Testis (tissue), 3 donors: Measurements from ENCODE around the gene PLXDC1. TPM values are rescaled to one million over a fixed set of nuclear protein-coding genes. Genes with fewer than 3 reads are reported as not detected.

Experiments
- DNase-seq: peaks from one replicate; pipeline ENCODE4 v3.0.0-alpha.2; 2019
- H3K27ac ChIP-seq, 2 donors: fragments of 200-600 bp; sonication (generic); one replicate each; pipeline ENCODE4 v1.5.1; 2019
- H3K27me3 ChIP-seq: fragments of 200-600 bp; sonication (generic); one replicate; pipeline ENCODE4 v1.5.1; 2019
- H3K36me3 ChIP-seq: fragments of 200-600 bp; sonication (generic); one replicate; pipeline ENCODE4 v1.5.1; 2017; ENCODE audit warnings: low read depth; ENCODE audit errors: missing control alignments
- H3K4me1 ChIP-seq: fragments of 200-600 bp; sonication (generic); one replicate; pipeline ENCODE4 v1.5.1; 2019
- H3K4me3 ChIP-seq, 2 donors: fragments of 200-600 bp; sonication (generic); one replicate each; pipeline ENCODE4 v1.5.1; 2017 to 2019
- H3K9me3 ChIP-seq: fragments of 200-600 bp; sonication (generic); one replicate; pipeline ENCODE4 v1.5.1; 2017
- POLR2A ChIP-seq: fragments of 450-650 bp; IDR thresholded peaks from one replicate; pipeline ENCODE4 v1.6.1; 2017; ENCODE audit warnings: antibody characterized with exemption, mild to moderate bottlenecking, moderate library complexity
- WGBS, 2 donors: methylation state at CpG; one replicate each; pipeline ENCODE4 v1.1.5; 2018; 5-methylcytosine and 5-hydroxymethylcytosine counted together
- intact Hi-C: fragments of 100-400 bp; cut with DNase I; formaldehyde crosslinking; loops from one replicate; pipeline ENCODE4 v1.15.1; 2023; ENCODE audit warnings: low total_unique reads
- polyA plus RNA-seq: library from polyadenylated mRNA; stranded (reverse); fragments of 350-450 nt; fragmentation: Illumina TruSeq; extraction: RNeasy Lipid Tissue Mini Kit (QIAGEN cat#74804); gene quantifications from one replicate; pipeline ENCODE4 v1.2.3, GENCODE V29; 2014; ENCODE audit warnings: low read depth, low replicate concordance; ENCODE audit not compliant: insufficient read depth
- total RNA-seq, 2 donors: library from RNA; depleted of rRNA; stranded (reverse); fragments of >200 nt; gene quantifications; one replicate each; pipeline ENCODE4 v1.2.3, GENCODE V29; 2016
- TF ChIP-seq, protein P1 (sequence below), 3 experiments: fragments of 450-650 bp in 2 of 3; fragments of 200-600 bp in 1 of 3; sonication (generic) in 1 of 3; IDR thresholded peaks; one replicate each; pipeline ENCODE4 v1.5.1; 2016 to 2019; ENCODE audit warnings: antibody characterized with exemption in 3 of 3, mild to moderate bottlenecking in 2 of 3, moderate library complexity in 1 of 3

Gene PLXDC1
- total and polyA plus RNA-seq, 3 donors from 2014 or later, result 9.6 to 40.5 (median 14.8) TPM

DNA sequence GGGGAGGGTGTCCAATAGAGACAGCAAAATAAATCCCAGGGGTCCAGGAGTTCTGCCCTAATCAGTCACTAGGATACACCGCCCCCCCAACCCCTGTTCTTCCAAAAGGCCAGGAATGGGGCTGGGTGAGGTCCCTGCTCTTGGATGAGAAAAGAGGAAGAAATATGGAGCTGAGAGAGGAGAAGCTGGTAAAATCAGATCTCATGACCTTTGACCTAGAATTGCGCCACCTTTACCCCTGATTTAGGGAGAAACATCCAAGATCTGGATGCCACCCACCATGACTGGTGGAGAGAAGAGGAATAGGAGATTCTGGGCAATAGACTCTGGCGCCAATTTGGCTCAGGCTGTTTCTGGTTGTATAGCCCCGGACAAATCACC is 46.7 kb upstream of the PLXDC1 start:
- no peak for DNase-seq
- WGBS, 2 donors, result 30 to 69% methylated on average over 4 of the region's 4 CpGs
- H3K4me3 ChIP-seq, result peak overlapping the region; percentile 67 to 74
- H3K27me3 ChIP-seq, result no peaks in the 10 kb centered on the region
- H3K4me1 ChIP-seq, result peaks cover 43% of the 10 kb centered on the region
- no peaks in the 10 kb centered on the region for H3K9me3 ChIP-seq
- no peaks in the 10 kb centered on the region for H3K36me3 ChIP-seq
- no peak overlapping the region for H3K27ac ChIP-seq
- intact Hi-C loops, result no loop called here
- TF ChIP-seq, protein P1, sequence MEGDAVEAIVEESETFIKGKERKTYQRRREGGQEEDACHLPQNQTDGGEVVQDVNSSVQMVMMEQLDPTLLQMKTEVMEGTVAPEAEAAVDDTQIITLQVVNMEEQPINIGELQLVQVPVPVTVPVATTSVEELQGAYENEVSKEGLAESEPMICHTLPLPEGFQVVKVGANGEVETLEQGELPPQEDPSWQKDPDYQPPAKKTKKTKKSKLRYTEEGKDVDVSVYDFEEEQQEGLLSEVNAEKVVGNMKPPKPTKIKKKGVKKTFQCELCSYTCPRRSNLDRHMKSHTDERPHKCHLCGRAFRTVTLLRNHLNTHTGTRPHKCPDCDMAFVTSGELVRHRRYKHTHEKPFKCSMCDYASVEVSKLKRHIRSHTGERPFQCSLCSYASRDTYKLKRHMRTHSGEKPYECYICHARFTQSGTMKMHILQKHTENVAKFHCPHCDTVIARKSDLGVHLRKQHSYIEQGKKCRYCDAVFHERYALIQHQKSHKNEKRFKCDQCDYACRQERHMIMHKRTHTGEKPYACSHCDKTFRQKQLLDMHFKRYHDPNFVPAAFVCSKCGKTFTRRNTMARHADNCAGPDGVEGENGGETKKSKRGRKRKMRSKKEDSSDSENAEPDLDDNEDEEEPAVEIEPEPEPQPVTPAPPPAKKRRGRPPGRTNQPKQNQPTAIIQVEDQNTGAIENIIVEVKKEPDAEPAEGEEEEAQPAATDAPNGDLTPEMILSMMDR (IDR thresholded peaks at IDR 0.05), result no peak
- TF ChIP-seq POLR2A, result no peak

DNA sequence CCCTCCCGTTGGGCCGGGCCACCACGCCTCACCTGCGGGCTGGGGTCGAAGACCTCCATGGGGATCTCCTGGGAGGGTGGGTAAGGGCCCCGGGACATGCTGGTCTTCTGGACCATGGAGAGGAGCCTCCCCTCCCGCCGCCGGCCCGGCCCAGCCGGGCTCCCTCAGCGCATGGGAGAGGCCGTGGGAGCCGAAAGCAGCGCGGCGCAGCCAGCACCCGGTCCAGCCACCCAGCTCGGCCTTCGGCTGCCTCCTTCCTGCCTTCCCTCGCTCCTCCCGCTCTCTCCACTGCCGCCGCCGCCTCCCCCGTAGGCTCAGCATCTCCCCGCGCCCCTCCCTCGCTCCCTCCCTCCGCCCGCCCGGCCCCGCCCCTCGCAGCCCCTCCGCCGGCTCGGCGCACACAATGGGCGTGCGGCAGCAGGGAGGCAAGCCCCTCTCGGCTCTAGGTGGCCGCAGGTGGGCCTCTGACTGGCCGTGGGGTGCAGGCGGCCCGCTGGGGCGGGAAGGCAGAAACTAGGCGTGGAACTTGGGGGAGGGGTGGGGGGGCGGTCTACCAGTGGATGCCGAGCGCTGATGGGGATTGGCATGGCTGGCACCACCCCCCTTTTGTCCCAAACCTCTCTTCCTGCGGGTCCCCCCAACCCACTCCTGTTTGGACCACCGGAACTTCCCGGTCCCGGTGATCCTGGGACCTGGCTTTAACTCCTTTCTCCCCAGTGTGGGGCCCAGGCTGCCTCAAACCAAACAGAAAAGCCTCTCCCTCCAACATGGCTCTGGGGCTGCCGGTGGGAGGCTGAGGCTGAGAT is 46.1 kb upstream of the PLXDC1 start, which contains the start of gene CACNB1:
TSS of gene CACNB1 (minus strand) at position 290 of the 806 bp plus-strand sequence. CDS start at position 116, 174 bp downstream.
- intact Hi-C loops, result no loop called here
- Histone ChIP-seq H3K27me3 (no peaks in the 10 kb centered on the region), H3K9me3 (no peaks in the 10 kb centered on the region), H3K4me1 (peaks cover 43% of the 10 kb centered on the region), H3K27ac (peak within 1 kb of the TSS; percentile 14 to 70), H3K36me3 (no peaks in the 10 kb centered on the region), H3K4me3 (peak within 1 kb of the TSS; percentile 67 to 74)
- TF ChIP-seq, protein P1 (IDR thresholded peaks at IDR 0.05), result no peak
- no peak for TF ChIP-seq POLR2A
- WGBS, 2 donors, result 0 to 1% methylated on average over 13 to 38 of the region's 55 CpGs
- peak; percentile 85 for DNase-seq

DNA sequence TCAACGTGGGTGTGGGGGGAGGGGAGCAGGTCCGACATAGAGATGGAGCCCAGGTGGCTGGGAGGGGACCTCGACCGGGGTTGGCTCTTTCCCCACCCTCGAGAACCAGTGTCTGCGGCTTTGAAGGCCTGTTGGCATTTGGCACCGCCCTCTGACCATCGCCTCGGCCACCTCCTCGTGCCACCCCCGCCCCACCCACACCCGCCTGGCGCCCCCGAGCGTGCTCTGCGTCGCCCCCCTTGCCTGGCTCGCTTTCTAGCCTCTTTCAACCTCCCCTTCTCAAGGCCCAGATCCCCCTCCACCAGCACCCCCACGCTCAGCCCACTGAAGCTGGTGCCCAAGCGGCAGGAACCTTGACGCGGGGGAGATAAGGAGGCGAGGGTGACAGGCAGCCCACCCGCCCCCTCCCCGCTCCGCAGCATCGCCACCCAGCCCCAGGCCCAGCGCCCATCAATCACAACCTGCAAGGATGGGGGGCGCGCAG is 45.4 kb upstream of the PLXDC1 start:
- no peaks in the 10 kb centered on the region for H3K27me3 ChIP-seq
- DNase-seq, result peak; percentile 42
- 0 to 1% methylated on average over 6 to 30 of the region's 30 CpGs for WGBS, 2 donors
- H3K27ac ChIP-seq, result peak overlapping the region; percentile 14 to 70
- H3K4me3 ChIP-seq, result peak overlapping the region; percentile 67 to 74
- intact Hi-C loops, result no loop called here
- TF ChIP-seq POLR2A, result no peak
- TF ChIP-seq, protein P1 (IDR thresholded peaks at IDR 0.05), result no peak
- H3K4me1 ChIP-seq, result peaks cover 45% of the 10 kb centered on the region
- H3K9me3 ChIP-seq, result no peaks in the 10 kb centered on the region
- H3K36me3 ChIP-seq, result no peaks in the 10 kb centered on the region

DNA sequence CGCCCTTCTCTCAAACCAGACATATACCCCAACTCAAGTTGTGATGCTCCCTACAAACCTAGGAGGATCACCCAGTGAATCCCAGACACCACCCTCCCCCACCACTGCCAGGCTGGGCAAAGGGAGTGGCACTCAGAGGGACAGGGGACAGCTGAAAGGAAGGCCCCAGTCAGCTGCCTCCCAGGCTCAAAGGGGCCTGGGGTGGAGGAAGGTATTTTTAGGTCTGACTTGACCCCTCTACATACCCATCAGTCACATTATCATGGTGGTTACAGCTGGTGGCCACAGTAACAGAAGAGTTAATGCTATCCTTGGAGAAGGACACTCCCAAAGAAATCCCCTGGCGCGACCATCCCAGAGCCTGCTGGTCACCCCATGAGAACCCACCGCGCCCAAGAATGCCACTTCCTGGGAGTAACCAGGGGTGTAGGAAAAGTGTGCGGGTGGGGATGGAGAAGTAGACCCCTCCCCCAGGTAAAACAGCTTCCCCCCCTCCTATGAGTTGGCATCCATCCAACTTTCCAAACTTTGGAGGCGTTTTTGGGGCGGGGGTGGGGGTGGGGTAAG is 44.9 kb upstream of the PLXDC1 start:
- Histone ChIP-seq H3K9me3 (no peaks in the 10 kb centered on the region), H3K4me3 (peak overlapping the region; percentile 67 to 74), H3K27ac (no peak overlapping the region), H3K4me1 (peaks cover 42% of the 10 kb centered on the region), H3K27me3 (no peaks in the 10 kb centered on the region), H3K36me3 (no peaks in the 10 kb centered on the region)
- no peak for DNase-seq
- TF ChIP-seq POLR2A, result no peak
- TF ChIP-seq, protein P1 (IDR thresholded peaks at IDR 0.05), result no peak
- WGBS, 2 donors, result 5 to 14% methylated on average over 4 to 8 of the region's 8 CpGs
- intact Hi-C loops, result no loop called here
